OCI-LY7 (cell line): ENCODE data around the gene ATP2A1.

Experiments used
- CTCF ChIP-seq: fragments of 200-600 bp; sonication (generic); conservative IDR thresholded peaks from 2 replicates; pipeline ENCODE4 v1.5.1; 2014; ENCODE audit warnings: mild to moderate bottlenecking, antibody characterized with exemption, low read length, moderate library complexity, mixed read lengths
- EZH2phosphoT487 ChIP-seq: fragments of 200-600 bp; sonication (generic); IDR thresholded peaks from 2 replicates; pipeline ENCODE4 v1.6.1; 2018; ENCODE audit warnings: low read depth, borderline replicate concordance, mild to moderate bottlenecking, mixed run types, antibody characterized with exemption, low read length, moderate library complexity, mixed read lengths

DNA sequence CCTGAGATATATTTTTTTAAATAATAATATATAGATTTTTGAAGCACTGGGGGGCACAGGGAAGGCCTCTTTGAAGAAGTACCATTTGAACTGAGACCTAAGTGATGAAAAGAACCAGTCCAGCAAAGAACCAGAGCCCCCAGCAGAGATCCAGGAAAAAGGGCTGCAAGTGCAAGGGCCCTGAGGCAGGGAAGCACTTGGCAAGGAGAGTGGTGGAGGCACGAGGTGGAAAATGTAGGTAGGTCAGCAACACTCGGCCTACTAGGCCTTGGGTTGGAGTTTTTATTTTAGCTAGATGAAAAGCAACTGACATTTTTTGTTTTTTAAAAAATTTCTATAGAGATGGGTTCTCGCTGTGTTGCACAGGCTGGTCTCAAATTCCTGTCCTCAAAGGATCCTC lies 51.9 kb downstream of the ATP2A1 start:
- TF ChIP-seq CTCF = no peak
- no peak for TF ChIP-seq EZH2phosphoT487
